HG02840 (cell line): ENCODE measurements around the gene CCSAP.
"Not testable (repeated sequence)": the region's sequence is repeated elsewhere in the genome, so short reads cannot be mapped to it uniquely, and the experiment has no call there.

Experiments used
- ATAC-seq: cut with Tn5 transposase; IDR thresholded peaks from one replicate; pipeline ENCODE4 v1.9.1; 2021; ENCODE audit warnings: mild to moderate bottlenecking, moderate library complexity, moderate number of reproducible peaks; ENCODE audit not compliant: unreplicated experiment, low FRiP score

CCSAP gene

GRCh38 chr1:229327765-229328164 is 15.1 kb downstream of the CCSAP start:
- not testable (repeated sequence) for ATAC-seq

- no peak for ATAC-seq
Measured at GRCh38 chr1:229326601-229327000, 16.2 kb downstream of the CCSAP start.

- no peak for ATAC-seq
Measured at GRCh38 chr1:229325853-229326487, 16.9 kb downstream of the CCSAP start.

GRCh38 chr1:229325401-229325800 is 17.4 kb downstream of the CCSAP start:
- no peak for ATAC-seq

GRCh38 chr1:229323885-229324553 is 18.8 kb downstream of the CCSAP start:
- no peak for ATAC-seq

DNA sequence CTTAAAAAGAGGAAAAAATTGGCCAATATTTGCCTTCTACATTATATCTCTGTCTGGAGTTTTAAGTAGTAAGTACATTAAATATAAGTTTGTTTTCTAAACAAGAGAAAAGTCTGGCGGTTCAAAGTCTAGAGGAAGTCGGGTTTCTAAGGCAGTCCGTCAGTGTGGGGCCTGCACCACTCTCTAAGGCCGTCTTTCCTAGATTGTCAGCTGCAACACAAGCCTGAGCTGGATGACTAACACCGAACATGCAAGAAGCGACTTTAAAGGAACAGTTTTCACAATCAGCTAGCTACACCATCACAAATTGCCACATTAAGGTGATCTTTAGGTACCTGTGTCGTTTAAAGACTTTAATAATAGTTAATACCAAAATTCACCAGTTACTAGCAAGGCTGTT is 19.6 kb downstream of the CCSAP start:
- no peak for ATAC-seq

DNA sequence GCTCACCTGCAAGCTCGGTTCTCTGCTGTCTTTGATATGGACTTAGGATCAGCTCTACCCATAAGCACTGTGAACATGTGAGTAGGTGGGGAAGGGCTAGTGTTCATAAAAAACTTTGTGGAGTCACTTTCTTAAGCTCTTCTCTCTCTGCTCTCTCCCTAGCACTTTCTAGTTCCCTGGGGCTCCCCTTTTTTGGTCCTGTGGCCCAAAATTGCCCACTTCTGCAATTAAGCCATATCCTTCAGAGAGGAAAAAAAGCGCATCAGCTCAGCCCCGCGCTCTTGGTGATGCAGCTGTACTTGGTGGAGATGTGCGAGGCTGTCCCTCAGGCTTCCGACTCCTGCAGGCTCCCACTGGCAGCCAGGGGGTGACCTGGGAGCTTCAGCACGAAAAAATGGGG is 23.4 kb downstream of the CCSAP start:
- no peak for ATAC-seq

GRCh38 chr1:229318056-229318455 is 24.8 kb downstream of the CCSAP start:
- no peak for ATAC-seq

DNA sequence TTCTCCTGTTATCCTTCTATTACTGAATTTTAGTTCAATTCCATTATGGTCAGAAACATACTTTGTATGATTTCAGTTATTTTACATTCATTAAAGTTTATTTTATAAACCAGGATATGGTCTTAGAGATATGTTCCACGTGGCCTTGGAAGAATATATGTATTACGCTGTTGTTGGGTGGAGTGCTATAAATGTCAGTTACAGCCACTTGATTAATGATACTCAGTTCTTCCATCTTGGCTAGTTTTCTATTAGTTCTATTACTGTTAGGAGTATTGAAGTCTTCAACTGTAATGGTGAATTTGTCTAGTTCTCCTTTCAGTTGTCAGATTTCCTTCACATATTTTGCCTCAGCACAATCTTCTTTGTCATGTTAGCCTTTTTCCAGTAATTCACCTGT is 26.7 kb downstream of the CCSAP start:
- ATAC-seq: no peak

GRCh38 chr1:229310833-229311232 is 32.0 kb downstream of the CCSAP start:
- no peak for ATAC-seq

DNA sequence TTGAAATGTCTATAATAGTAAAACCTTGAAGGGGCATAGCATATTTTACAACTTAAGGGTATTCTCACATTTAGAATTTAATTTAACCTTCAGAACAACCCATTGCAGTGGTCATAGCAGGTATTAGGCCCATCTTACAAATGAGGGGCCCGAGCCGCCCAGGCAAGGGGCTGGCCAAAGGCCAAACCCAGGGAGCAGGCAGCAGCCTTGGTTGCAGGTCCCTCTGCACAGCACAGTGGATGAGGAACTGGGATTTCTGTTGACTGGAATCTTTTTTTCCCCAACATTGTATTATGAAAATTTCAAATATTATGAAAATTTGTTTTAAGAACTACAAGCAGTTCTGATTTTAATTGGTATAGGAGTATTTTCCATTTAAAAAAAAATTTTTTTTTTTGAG is 33.2 kb downstream of the CCSAP start:
- ATAC-seq: no peak

GRCh38 chr1:229309074-229309473 is 33.8 kb downstream of the CCSAP start:
- ATAC-seq: no peak

DNA sequence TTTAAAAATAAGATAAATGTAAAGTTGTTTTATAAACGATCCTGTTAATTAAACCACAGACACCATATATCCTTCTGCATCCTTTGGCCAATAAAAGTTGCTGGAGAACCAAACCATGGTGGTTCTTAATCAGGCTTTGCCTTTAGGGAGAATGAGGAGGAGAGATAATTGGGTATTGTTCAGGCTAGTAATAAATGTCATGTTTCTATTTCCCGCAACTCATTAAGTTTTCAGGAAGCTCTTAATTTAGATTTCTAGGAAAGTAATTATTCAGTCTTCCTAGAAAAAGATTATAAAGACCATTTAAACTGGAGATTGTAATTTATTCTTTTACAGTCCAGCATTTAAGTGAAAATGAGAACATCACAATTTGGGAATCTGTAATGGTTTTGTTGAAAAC is 37.5 kb downstream of the CCSAP start:
- ATAC-seq: no peak

DNA sequence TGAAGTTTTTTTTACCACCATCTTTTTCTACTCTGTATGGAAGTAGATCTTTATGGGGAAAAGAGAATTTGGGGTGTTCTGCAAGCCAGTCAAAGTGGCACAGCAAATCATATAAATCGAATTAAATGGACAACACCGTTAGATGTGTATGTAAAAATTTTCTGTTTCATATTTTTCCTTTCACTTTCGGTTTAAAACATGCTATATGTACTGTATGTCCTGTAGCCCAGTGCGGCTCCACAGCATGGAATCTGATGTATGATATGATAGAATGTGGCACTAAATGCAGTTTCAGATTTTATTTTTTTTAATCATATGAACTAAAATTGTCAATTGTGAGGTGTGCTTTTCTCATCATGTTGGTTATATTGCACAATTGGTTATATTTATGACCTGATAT is 39.0 kb downstream of the CCSAP start:
- ATAC-seq: no peak

GRCh38 chr1:229302740-229303139 is 40.1 kb downstream of the CCSAP start:
- ATAC-seq: no peak

DNA sequence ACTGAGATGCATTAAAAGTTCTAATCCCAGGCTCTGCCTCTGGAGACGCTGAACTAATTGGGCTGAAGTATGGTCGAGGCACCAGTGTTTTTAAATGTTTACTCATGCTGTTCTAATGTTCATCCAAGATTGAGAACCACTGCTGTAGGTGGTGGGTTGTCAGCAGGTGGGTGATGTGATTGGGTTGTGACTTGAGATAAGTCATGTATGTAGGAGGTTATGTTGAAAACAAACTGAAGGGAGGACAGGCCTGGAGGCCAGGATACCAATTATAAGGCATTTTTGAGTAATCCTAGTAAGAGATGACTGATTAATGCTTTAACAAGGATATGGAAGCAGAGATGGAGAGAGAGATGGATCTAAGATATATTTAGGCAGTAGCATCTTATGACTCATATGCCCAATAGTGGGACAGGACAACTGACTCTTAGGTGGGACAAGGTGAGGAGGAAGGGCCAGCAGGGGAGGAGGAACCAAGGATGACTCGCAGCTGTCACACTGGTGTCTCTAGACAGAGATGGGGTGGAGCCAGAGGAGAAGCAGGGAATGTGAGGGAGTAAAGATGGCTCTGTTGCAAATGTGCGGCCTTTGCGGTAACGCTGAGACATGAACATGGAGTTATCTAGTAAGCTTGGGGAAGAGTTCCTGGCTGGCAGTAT is 42.6 kb downstream of the CCSAP start:
- no peak for ATAC-seq

- no peak for ATAC-seq
Measured at GRCh38 chr1:229298887-229299503, 43.9 kb downstream of the CCSAP start.

- ATAC-seq: no peak
Measured at GRCh38 chr1:229298420-229298819, 44.4 kb downstream of the CCSAP start.

- ATAC-seq: no peak
Measured at GRCh38 chr1:229297746-229298145, 45.1 kb downstream of the CCSAP start.

GRCh38 chr1:229296541-229296941 is 46.3 kb downstream of the CCSAP start:
- no peak for ATAC-seq

GRCh38 chr1:229295745-229296144 is 47.1 kb downstream of the CCSAP start:
- no peak for ATAC-seq
